Purkinje cell (primary cell): ENCODE results near the gene TRAK1. TPM values are rescaled to one million over a fixed set of nuclear protein-coding genes. Genes with fewer than 3 reads are reported as not detected.

Experiments
- polyA plus RNA-seq: library from polyadenylated mRNA; unstranded; fragments of >200 nt; fragmentation: Nextera tagmentation; gene quantifications from 2 replicates; pipeline ENCODE4 v1.2.1, GENCODE V29; 2014

Gene TRAK1
- polyA plus RNA-seq: 30.2 and 36.7 TPM in 2 replicates

DNA sequence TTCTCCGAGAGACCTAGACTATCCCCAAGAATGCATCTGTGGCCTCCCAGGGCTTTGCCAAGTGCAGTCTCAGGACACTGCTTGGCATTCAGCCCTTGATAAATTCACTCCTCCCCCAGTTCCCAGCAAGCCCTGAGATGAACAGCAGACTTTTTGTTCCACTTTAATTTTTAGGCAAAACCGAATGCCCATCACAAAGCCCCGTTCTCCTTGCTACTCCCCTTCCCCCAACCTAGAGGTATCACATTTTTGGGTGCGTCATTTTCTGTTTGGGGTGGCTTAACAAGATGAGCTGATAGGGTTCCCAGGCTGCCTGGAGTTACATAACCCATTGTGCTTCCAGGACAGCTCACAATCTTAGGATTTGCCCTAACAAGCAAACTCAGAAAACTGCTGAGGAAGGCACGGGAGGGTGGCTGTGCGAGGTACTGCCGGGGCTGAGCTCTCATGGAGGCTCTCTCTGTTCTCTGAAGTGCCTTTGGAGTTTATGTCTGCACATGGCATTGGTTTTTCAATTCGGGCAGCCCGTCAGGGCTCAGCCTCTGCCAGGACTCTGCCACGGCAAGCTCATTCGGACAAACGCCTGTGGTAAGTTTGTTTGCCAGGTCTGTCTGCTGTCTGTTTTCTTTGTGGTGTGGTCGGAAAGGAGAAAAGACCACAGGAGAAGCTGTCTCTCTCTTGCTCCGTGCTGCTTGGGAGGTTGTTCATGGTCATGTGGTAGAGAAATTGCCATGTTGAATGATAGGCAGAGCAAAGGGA is at the start of gene TRAK1:
TRAK1 (plus strand) TSS at position 385 of the 759 bp plus-strand sequence; CDS start at position 498, 113 bp downstream.

DNA sequence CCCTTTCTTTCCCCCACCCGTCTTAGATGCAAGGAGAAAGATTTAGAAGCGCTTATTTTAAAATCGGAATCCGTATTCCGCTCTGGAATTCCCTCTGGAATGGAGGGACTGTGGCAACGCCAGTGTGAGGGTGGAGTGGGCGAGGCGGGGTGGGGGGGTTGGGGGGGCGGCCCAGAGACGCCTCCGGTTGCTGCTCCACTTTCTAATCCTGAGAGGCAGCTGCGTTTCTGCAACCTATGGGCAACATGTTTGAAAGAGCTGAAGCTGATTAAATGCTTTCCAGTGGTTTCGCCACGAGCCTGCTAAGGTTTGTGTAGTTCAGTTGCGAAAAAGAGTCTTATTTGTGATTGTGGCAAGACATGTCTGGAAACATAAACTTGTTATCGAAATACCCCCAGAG is 174.9 kb downstream of the TRAK1 start, which contains the start of gene CCK:
CCK (minus strand) TSS at position 101 of the 400 bp plus-strand sequence. CDS start 2,555 bp downstream, outside the sequence.

Other genes starting within 250 kb of the TRAK1 start
- 2.4 and 6.7 TPM in 2 replicates for gene ULK4, start 129.3 kb upstream of the TRAK1 start, polyA plus RNA-seq
- 294 TPM in 1 of 2 replicates, not detected in the other for gene CCK, start 174.8 kb downstream of the TRAK1 start, polyA plus RNA-seq